ENCODE results near the gene ADARB1.

The ADARB1 gene

GRCh38 chr21:45177039-45177438 is 102.7 kb downstream of the ADARB1 start:
- DNase-seq, result no peak

DNA sequence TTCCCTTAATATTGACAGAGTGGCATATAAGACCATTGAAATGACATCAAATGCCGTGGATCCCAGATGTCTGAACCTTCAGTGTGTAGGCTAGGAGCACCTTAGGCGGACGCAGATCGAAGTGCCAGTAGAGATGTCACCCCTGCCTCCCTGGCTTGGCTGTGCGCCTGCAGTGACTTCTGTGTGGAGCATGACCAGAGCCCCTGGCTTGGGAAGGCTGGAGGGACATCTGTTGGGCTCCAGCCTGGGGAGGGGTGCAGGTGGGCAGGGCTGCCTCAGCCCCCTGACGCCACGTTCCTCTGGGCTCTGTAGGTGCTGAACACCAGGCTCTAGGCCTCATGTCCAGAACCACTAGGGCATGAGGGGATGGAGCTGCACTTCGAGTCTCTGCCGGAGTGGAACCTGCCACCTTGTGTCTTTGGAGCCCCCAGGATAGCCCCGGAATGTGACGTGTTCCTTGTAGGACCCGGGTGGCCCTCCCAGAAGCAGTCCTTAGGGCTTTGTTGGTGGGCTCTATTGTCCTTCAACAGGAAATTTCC is 103.8 kb downstream of the ADARB1 start:
- DNase-seq, result no peak

DNA sequence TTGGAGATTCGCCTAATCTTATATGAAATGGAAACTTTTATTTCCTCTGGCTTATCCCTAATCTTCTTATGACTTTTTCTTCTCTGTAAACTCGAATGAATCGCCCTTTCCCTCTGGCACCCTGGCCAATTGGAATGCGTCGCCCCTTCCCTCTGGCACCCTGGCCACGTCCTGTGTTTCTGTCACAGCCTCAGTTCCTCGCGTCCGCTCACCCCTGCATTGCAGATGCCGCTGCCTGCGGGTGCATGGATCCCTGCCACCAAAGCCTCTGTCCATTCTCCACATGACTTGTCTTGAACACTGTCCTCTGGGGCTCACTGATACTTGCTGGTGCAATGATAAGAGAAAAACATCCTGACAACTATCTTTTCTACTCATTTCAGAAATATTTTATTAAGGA is 104.6 kb downstream of the ADARB1 start:
- DNase-seq, result no peak

GRCh38 chr21:45179568-45180245 is 105.3 kb downstream of the ADARB1 start:
- no peak for DNase-seq

DNA sequence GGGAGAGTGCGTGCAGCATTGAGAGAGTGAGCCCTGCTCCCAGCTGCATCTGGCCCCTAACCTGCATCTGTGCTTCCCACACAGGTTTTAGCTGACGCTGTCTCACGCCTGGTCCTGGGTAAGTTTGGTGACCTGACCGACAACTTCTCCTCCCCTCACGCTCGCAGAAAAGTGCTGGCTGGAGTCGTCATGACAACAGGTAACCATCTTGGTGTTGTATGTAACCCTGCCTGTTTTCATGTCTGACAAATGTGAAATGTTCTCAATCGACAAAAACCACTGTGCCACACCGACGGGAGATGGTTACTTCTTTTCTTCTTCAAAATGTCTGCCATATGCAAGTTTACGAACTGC is 105.8 kb downstream of the ADARB1 start:
- no peak for DNase-seq

- DNase-seq, result no peak
Observed at GRCh38 chr21:45182958-45183357, 108.6 kb downstream of the ADARB1 start.

GRCh38 chr21:45183852-45184251 is 109.5 kb downstream of the ADARB1 start:
- no peak for DNase-seq

DNA sequence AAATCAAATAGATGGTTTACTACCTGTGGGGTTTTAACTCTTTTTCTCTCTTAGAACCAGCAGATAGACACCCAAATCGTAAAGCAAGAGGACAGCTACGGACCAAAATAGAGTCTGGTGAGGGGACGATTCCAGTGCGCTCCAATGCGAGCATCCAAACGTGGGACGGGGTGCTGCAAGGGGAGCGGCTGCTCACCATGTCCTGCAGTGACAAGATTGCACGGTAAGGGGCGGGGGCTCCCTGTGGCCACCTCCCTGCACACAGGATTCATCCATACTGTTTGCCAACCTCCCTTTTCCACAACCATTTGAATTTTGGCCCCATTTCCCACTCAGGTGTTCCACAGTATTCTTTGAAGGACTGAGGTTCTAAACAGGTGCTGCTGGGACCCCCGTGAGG is 110.5 kb downstream of the ADARB1 start:
- DNase-seq, result no peak

DNA sequence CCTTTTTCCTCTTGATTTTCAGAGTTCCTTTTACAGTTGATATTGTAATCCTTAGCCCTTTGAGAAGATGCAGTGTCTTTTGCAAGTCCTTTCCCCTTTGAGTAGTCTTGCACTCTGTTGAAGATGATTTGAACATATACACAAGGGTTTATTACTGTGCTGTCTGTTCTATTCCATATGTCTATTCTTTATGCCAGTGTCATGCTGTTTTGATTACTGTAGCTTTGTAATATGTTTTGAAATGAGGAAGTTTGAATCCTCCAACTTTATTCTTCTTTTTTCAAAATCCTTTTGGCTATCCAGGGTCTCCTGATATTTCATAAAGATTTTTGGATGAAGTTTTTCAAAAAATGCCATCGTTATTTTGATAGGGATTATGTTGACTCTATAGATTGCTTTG is 112.3 kb downstream of the ADARB1 start:
- DNase-seq, result no peak

GRCh38 chr21:45187646-45188045 is 113.3 kb downstream of the ADARB1 start:
- no peak for DNase-seq

GRCh38 chr21:45190013-45190412 is 115.6 kb downstream of the ADARB1 start:
- DNase-seq, result no peak

DNA sequence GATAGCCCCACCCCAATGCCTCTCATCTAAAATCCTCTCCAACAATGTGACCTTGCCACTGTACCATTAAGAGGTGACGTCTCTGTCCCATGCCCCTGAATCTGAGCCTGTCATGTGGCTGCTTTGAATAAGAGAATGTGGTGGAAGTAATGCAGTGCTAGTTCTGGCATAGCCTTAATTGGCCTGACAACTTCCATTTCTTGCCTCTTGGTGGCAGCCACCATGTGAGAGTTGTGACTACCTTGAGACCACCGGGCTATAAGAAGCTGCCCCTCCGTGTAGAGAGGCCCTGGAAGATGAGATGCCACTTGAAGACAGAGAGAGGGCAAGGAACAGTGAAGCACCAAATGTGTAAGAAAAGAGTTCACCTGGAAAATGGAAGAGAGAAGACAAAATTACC is 118.0 kb downstream of the ADARB1 start:
- DNase-seq, result no peak

- DNase-seq, result no peak
Observed at GRCh38 chr21:45196620-45197019, 122.2 kb downstream of the ADARB1 start.

GRCh38 chr21:45199201-45199600 is 124.8 kb downstream of the ADARB1 start:
- DNase-seq, result no peak

DNA sequence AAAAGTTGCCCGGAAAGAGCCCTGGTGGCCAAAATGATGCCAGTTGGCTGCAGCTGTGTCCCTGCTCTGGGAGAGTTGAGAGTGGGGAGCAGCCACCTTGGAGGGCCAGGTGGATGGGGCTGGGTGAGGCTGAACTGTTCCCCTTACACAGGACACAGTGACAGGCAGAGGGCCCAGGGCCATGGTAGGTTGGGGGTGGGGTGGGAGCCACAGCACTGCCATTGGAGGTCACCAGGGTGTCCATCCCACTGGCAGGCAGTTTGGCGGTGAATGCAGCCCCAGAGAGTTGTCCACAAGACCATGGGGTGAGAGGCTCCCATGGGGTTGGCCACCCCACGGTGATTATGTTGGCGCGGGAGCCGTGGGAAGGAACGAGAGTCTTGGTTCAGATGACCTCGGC is 125.7 kb downstream of the ADARB1 start:
- no peak for DNase-seq

DNA sequence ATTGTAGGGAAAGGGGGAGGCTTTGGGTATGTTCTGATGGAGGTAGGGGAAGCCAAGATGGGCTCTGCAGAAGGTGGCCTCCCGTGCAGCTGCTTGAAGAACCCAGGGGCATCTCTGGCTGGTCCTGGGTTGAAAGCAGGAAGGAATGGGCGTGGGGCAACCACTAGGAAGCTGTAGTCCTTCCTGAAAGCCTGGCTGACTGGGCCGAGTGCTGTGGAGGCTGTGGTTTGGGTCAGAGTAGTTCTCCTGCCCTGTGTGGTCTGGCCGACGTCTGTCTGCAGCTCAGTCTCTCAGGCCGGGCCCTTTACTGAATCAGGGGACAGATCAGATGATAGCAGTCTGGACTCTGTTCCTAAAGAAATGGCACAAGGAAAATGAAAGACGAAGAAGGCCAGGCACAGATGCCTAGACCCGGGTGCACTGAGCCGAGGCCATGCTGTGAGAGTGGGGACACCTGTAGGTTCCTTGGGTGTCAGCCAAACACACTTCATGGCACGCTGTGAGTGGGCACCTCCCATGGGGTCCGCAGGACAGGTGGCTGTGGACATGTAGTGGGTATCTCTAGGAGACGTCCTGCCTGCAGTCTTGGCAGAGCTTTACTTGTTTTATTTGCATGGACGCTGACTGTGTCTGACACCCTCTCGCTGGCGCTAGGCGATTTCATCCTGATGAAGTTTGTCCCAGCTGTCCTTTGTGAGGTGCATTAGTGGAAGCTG is 126.4 kb downstream of the ADARB1 start:
- DNase-seq, result no peak

GRCh38 chr21:45202344-45202743 is 128.0 kb downstream of the ADARB1 start:
- no peak for DNase-seq

- no peak for DNase-seq
Observed at GRCh38 chr21:45202889-45203288, 128.5 kb downstream of the ADARB1 start.

DNA sequence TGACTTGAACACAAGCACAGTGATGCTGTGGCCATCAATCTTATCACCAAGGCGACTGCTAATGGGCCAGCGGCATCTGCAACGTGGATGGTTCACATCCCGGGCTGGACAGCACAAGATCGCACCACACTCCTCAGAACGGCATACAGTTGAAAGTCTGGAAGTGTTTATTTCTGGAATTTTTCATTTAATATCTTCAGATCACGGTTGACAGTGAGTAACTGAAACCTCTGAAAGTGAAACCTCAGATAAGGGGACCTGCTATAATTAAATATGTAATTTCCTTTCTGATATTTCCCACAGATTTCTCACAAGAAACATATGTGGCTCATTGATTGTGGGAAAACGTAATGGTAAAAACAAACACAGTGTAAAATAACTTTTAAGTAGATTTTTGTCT is 129.6 kb downstream of the ADARB1 start:
- no peak for DNase-seq

- DNase-seq, result no peak
Observed at GRCh38 chr21:45204395-45204794, 130.0 kb downstream of the ADARB1 start.

- DNase-seq, result no peak
Observed at GRCh38 chr21:45207839-45208626, 133.7 kb downstream of the ADARB1 start.

DNA sequence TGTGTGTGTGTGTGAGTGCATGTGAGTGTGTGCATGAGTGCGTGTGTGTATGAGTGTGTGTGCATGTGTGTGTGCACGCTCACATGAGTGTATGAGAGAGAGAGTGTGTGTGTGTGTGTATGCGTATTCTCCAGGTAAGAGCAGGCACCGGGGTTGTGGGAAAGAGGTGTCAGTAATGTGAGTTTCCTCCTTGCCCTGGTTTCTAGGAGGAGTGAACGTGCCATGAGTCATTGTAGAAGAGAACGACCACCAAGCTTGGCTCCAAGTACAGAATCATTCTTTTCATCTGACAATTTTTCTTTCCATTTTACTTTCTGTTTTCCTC is 134.2 kb downstream of the ADARB1 start:
- no peak for DNase-seq

GRCh38 chr21:45209046-45209445 is 134.7 kb downstream of the ADARB1 start:
- DNase-seq, result no peak

GRCh38 chr21:45209685-45210284 is 135.4 kb downstream of the ADARB1 start:
- DNase-seq, result no peak

Data from NCI-H524 treated with DMSO at 0.1 percent for 48 hours (cell line).